GM04504 (cell line): ENCODE results near the gene FILIP1L.

Experiments used
- DNase-seq: peaks from one replicate; pipeline ENCODE4 v3.0.0-alpha.2; 2012; ENCODE audit warnings: low read depth

FILIP1L gene

GRCh38 chr3:99866261-99866761, 248.0 kb downstream of the FILIP1L start:
- DNase-seq: peak; percentile 70

DNA sequence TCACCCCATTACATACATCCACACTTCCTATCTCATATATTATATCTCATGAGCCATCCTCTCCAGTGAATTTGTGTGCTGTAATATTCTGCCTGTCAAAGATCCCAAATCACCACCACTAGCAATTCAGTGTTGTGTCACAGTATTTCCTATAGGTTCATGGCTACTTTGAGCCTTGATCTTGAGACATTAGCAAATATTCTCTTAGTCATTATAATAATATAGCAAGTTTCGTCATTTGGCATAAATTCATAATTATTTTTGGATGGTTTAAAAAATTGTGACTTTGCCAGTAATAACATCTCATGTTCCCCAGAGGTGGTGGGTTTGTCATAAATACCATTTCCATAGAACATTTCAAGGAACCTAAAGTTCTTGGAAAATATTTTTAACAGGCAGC, 249.0 kb downstream of the FILIP1L start:
- no peak for DNase-seq

GRCh38 chr3:99864289-99864688, 250.0 kb downstream of the FILIP1L start:
- no peak for DNase-seq

DNA sequence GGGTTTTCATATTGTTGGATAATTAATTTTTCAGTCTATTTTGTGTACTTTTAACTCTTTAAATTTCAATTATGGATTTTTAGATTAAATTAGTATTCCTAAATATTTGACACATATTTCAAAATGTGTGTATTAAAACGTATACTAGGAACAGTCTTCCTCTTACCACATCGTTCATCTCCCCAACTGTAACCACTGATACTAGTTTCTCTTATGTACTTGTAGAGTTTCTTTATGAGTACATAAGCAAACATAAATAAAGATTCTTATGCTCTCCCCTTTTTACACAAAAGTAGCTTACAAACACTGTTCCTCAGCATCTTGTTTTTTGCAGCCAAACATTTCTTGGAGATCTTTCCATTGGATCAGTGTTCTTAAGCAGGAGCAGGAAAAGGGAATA, 250.7 kb downstream of the FILIP1L start:
- DNase-seq: no peak

- no peak for DNase-seq
These were observed 251.3 kb downstream of the FILIP1L start for GRCh38 chr3:99863002-99863401.

DNA sequence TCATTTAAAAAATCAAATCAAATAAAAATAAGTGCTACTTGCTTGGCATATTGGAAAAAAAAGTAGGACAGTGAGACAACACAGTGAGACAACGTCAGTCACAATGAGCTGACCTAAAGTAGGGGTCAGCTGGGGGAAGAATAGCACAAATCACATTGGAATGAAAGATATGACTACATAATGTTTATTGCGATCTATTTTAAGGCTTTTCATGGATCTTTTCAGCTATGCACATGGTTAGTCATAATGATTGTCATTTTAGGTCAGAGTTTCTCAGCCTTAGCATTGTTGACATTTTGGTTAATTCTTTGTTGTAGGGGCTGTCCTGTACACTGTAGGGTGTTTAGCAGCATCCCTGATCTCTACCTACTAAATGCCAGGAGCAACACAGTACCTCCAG, 252.1 kb downstream of the FILIP1L start:
- DNase-seq: no peak

DNA sequence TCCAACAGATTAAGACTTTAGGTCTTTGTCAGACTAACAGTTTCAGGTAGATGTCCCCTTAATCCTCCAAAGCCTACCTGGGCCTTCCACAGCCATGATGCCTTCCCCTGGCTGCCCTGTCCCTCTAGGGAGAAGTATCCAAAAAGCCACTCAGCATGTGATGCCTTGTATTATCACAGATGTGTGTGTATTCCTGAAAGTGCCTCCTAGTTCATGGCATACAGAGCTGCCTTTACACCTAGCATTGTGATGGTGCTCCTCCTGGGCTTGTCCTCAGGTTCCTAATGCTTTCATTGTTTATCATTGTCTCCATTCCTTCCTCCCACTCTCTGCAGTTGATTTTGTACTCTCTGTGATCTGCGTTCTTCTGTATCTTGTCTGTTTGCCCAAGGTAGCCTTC, 253.1 kb downstream of the FILIP1L start:
- no peak for DNase-seq

GRCh38 chr3:99859825-99860224, 254.5 kb downstream of the FILIP1L start:
- peak; percentile 87 for DNase-seq

DNA sequence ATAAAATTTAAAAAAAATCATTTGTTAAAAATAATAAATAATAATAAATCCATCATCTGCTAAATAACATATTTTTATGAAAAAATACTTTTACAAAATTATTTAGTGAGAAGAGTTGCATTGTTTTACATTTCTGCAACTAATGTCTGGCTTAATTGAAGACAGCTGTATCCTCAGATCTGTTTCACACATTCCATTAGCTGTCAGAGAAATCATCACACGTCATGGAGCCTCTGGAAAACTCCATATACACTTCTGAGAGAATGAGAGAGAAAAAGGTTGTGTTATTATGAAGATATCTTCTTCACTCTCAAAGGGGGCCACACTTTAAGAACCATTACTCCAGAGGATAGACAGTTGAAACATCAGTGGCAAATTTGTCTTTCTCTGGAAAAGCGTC, 255.8 kb downstream of the FILIP1L start:
- DNase-seq: no peak

- no peak for DNase-seq
These were observed 257.0 kb downstream of the FILIP1L start for GRCh38 chr3:99857278-99857677.

DNA sequence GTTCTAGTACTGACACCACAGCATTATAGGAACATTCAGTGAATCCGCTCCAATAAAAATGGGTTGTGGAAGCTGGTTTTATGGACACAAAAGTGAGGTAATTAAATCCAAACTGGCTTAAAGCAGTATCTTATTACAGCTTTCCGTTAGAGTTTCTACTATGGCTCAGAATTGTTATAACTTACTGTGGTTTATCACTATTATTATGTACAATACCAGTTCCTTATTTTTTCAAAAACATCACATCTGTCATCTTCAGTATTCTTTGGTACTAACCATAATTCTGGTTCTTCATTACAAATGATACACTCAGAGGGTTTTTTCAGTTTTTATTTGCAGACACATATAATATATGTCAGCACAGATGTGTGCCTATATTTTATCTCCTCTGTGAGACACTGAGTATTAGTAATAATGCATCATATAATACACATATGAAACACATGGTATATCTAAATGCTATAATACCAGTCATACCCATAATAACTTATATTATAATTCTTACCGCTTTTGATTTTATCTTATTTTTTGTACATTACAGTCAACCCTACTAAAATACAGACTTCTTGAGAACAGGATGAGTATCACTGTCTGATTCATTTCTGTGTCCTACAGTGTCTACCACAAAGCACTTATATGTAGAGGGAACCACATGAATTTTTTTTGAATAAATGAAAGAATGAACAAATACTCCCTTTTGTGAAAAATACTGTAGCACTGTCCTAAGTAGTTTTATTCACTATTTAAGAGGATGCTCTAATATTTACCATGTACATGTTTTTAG, 257.7 kb downstream of the FILIP1L start:
- DNase-seq: no peak

GRCh38 chr3:99855900-99856299, 258.4 kb downstream of the FILIP1L start:
- no peak for DNase-seq

DNA sequence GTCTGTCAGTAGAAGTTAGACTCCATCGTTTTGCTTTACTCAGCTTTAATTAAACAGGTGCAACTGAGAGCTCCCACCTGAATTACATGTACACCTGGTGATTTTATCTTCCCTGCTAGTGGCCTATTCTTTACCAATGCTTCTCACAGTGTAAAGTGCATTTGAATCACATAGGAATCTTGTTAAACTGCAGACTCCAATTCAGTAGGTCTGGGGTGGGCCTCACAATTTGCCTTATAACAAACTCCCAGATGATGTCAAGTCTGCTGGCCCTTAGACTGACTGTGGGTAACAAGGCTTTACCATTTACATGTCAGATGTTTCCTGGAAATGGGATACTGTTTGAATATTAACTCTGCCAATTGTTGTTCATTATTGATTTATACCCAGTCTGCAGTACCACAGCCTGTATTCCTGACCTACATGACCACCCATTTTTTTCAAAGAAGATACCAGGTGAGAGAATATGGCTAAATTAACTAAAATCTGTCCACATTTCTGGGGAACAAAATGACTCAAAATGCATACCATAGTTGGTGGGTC, 259.5 kb downstream of the FILIP1L start:
- no peak for DNase-seq

DNA sequence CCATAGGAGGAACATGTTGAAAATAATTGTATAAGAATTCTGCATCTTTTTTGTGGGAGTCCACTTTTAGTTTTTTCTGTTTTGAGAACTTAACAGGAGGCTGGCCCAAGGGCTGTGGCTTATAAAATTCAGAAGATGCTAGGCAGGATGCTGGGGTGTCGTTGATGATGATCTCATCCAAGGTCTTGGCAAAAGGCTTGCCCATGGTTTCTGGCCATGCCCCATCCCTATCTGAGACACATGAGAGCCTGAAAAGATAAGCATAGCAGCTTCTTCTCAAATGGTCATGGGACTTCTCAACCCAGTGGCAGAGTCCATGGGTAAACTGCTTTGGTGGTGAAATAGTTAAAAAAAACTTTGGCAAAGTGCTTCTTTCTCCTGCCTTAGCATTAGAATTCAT, 261.4 kb downstream of the FILIP1L start:
- DNase-seq: no peak

DNA sequence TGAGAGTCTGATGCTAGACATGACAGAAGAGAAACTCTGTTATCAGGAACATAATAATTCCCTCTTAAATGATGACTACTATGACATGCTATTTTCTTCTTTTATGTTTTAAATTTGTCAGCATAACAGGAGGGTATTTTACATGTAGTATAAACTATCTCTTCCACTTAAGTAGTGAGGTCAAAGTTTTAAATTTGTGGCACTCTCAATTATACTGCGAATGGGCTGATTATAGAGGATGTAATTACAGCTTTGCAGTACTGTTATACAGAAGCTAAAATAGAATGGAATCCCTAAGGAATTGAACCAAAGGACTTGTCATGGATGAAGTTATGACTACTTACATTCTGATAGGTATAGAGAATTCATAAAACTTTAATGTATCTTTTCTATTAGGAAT, 262.3 kb downstream of the FILIP1L start:
- DNase-seq: no peak

GRCh38 chr3:99850608-99851007, 263.7 kb downstream of the FILIP1L start:
- DNase-seq: no peak

- DNase-seq: no peak
These were observed 265.9 kb downstream of the FILIP1L start for GRCh38 chr3:99848433-99848832.

GRCh38 chr3:99846477-99847160, 267.7 kb downstream of the FILIP1L start:
- peak; percentile 54 for DNase-seq

DNA sequence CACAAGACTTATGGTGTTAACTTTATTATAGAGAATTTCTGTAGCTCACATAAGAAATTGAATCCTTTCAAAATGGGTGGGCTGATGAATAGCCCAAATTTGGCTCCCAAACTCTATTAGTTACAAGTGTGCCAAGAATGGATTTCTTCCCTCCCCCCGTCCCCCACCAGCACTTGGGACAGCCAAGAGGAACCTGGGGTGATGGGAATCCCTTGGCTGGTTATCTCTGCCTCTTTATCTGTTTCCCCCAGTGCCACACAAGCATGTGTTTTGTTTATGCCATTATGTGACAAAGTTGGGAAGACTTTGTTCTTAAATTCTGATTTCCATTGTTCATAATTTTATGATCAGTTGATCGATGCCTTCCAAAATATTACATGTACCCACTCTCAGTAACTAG, 268.3 kb downstream of the FILIP1L start:
- no peak for DNase-seq

DNA sequence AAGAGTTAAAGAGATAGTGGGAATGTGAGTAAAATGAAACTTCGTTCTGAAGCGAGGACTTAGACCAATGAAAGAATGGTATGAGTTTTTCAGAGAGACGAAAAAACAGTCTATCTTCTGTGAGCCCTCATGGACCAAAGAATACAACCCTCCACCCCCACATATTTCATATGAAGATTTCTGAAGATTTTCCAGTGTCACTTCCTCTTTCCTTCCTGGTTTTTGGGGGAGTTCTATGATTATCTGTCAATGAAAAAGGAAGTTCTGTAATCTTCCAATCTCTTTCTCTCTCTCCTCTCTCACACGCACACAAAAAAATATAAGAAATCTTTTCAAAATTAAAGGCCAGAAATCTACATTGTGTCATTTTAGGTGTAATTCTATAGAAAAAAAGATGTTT, 269.0 kb downstream of the FILIP1L start:
- no peak for DNase-seq

GRCh38 chr3:99843590-99844258, 270.6 kb downstream of the FILIP1L start:
- no peak for DNase-seq

DNA sequence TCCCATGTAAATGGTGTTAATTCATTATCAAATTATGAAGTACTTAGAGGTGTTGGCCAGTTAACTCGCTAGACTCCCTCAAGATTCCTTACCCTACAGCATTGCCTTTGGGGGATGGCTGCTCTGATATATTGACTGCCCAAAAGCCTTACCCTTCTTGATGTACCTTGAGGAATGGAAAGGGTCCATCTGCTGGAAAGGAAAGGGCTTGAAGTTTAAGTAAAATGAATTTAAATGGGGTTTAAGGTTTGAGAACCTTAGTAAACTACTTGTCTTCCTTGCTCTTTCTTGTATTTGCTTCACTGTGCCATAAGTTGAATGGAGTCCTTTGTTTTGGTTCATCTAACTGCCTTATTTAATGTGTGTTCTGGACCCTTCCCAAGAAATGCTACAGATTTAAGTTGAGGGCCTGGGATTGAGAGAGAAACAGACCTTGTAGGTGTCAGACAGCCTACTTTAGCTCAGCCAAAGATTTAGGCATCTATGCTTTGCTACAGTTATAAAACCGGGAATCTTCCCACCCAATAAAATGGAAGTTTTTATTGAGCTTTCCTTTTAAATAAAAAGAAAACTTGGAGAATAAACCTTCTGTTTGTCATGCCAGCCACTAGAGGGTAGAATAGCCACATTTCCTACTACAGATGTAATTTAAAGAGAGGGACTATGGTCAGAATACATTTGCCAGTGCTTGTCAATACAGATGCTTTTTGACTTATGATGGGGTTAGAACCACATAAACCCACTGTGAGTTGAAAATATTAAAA, 271.3 kb downstream of the FILIP1L start:
- DNase-seq: peak; percentile 30
